A673 (cell line): Measurements from ENCODE around the gene ZNF507.

Experiments
- CTCF ChIP-seq: fragments of 300-800, 200-600 bp; sonication (generic); conservative IDR thresholded peaks from 2 replicates; pipeline ENCODE4 v1.5.1; 2017; ENCODE audit warnings: low read depth, mild to moderate bottlenecking, antibody characterized with exemption, low read length, moderate library complexity, mixed read lengths
- EZH2 ChIP-seq: fragments of 200-600 bp; sonication (generic); IDR thresholded peaks from 2 replicates; pipeline ENCODE4 v1.6.1; 2017; ENCODE audit warnings: borderline replicate concordance, low read depth, mild to moderate bottlenecking, mixed read lengths, antibody characterized with exemption, low read length; ENCODE audit not compliant: poor library complexity, severe bottlenecking

GRCh38 chr19:32322541-32322940, 22.9 kb upstream of the ZNF507 start:
- TF ChIP-seq CTCF (no peak), EZH2 (no peak)
